DOHH2 (cell line): ENCODE results near the gene MUC2.

Source experiments
- CTCF ChIP-seq: fragments of 200-600 bp; sonication (generic); IDR thresholded peaks from one replicate; pipeline ENCODE4 v1.5.1; 2014; ENCODE audit warnings: antibody characterized with exemption, mild to moderate bottlenecking, low read depth, low read length; ENCODE audit not compliant: poor library complexity, severe bottlenecking
- EZH2phosphoT487 ChIP-seq: fragments of 200-600 bp; sonication (generic); IDR thresholded peaks from 2 replicates; pipeline ENCODE4 v1.6.1; 2017; ENCODE audit warnings: borderline replicate concordance, mild to moderate bottlenecking, antibody characterized with exemption, low read length, moderate library complexity, mixed read lengths

GRCh38 chr11:1087961-1088926 is 13.6 kb downstream of the MUC2 start:
- TF ChIP-seq CTCF = no peak
- TF ChIP-seq EZH2phosphoT487 = no peak
